HG03039 (cell line): ENCODE results near the gene C14orf119.
"Not testable (repeated sequence)": the region's sequence is repeated elsewhere in the genome, so short reads cannot be mapped to it uniquely, and the experiment has no call there.

Experiments
- ATAC-seq: cut with Tn5 transposase; IDR thresholded peaks from one replicate; pipeline ENCODE4 v1.9.1; 2021; ENCODE audit warnings: mild to moderate bottlenecking, moderate library complexity; ENCODE audit not compliant: unreplicated experiment

The C14orf119 gene

GRCh38 chr14:23107620-23108019 lies 12.3 kb downstream of the C14orf119 start:
- ATAC-seq, result not testable (repeated sequence)

GRCh38 chr14:23108169-23108568 lies 12.9 kb downstream of the C14orf119 start:
- not testable (repeated sequence) for ATAC-seq

- ATAC-seq, result no peak
Measured at GRCh38 chr14:23109769-23110168, 14.5 kb downstream of the C14orf119 start.

GRCh38 chr14:23110579-23111365 lies 15.5 kb downstream of the C14orf119 start:
- ATAC-seq, result no peak

GRCh38 chr14:23112359-23113178 lies 17.3 kb downstream of the C14orf119 start:
- no peak for ATAC-seq

GRCh38 chr14:23113431-23114119 lies 18.3 kb downstream of the C14orf119 start:
- no peak for ATAC-seq

- ATAC-seq, result no peak
Measured at GRCh38 chr14:23114120-23114458, 18.8 kb downstream of the C14orf119 start.

GRCh38 chr14:23114669-23115038 lies 19.3 kb downstream of the C14orf119 start:
- no peak for ATAC-seq

GRCh38 chr14:23115039-23115731 lies 19.9 kb downstream of the C14orf119 start:
- ATAC-seq, result no peak

- ATAC-seq, result no peak
Measured at GRCh38 chr14:23115918-23116317, 20.6 kb downstream of the C14orf119 start.

GRCh38 chr14:23117371-23118020 lies 22.2 kb downstream of the C14orf119 start:
- no peak for ATAC-seq

GRCh38 chr14:23118506-23119362 lies 23.4 kb downstream of the C14orf119 start, which contains the start of gene CEBPE:
CEBPE (minus strand) TSS chr14:23119255; CDS start chr14:23119091, 164 bp downstream.
- ATAC-seq, result no peak

- no peak for ATAC-seq
Measured at GRCh38 chr14:23119363-23120327, 24.3 kb downstream of the C14orf119 start.

- ATAC-seq, result peak; percentile 74
Measured at GRCh38 chr14:23120541-23121251, 25.4 kb downstream of the C14orf119 start.

GRCh38 chr14:23121361-23121771 lies 26.1 kb downstream of the C14orf119 start:
- ATAC-seq, result no peak

GRCh38 chr14:23122086-23122485 lies 26.8 kb downstream of the C14orf119 start:
- no peak for ATAC-seq

- ATAC-seq, result no peak
Measured at GRCh38 chr14:23123419-23123818, 28.1 kb downstream of the C14orf119 start.
